GM18502 (cell line): Measurements from ENCODE around the gene MYO5A.
"Not testable (repeated sequence)": the region's sequence is repeated elsewhere in the genome, so short reads cannot be mapped to it uniquely, and the experiment has no call there.

Experiments used
- ATAC-seq: cut with Tn5 transposase; IDR thresholded peaks from one replicate; pipeline ENCODE4 v1.9.1; 2021; ENCODE audit warnings: mild to moderate bottlenecking; ENCODE audit not compliant: unreplicated experiment, poor library complexity

Gene MYO5A

GRCh38 chr15:52546031-52546751 is 17.5 kb upstream of the MYO5A start:
- no peak for ATAC-seq

- no peak for ATAC-seq
Observed at GRCh38 chr15:52540374-52541012, 11.8 kb upstream of the MYO5A start.

GRCh38 chr15:52537459-52537858 is 8.8 kb upstream of the MYO5A start:
- ATAC-seq = no peak

- no peak for ATAC-seq
Observed at GRCh38 chr15:52532427-52532826, 3.7 kb upstream of the MYO5A start.

GRCh38 chr15:52529940-52530339 is 1.3 kb upstream of the MYO5A start:
- no peak for ATAC-seq

- ATAC-seq = no peak
Observed at GRCh38 chr15:52529341-52529924, 753 bp upstream of the MYO5A start.

GRCh38 chr15:52527911-52528563 is 643 bp downstream of the MYO5A start:
- ATAC-seq = peak; percentile 2

GRCh38 chr15:52527196-52527910 is 1.3 kb downstream of the MYO5A start:
- ATAC-seq = no peak

GRCh38 chr15:52524223-52525136 is 4.2 kb downstream of the MYO5A start:
- no peak for ATAC-seq

GRCh38 chr15:52523647-52524046 is 5.0 kb downstream of the MYO5A start:
- no peak for ATAC-seq

GRCh38 chr15:52523192-52523591 is 5.5 kb downstream of the MYO5A start:
- ATAC-seq = no peak

GRCh38 chr15:52521682-52522081 is 7.0 kb downstream of the MYO5A start:
- ATAC-seq = no peak

- no peak for ATAC-seq
Observed at GRCh38 chr15:52520421-52520820, 8.3 kb downstream of the MYO5A start.

- ATAC-seq = no peak
Observed at GRCh38 chr15:52518487-52519371, 10.0 kb downstream of the MYO5A start.

GRCh38 chr15:52517014-52517413 is 11.7 kb downstream of the MYO5A start:
- ATAC-seq = no peak

- no peak for ATAC-seq
Observed at GRCh38 chr15:52515343-52515742, 13.3 kb downstream of the MYO5A start.

GRCh38 chr15:52514482-52514881 is 14.2 kb downstream of the MYO5A start:
- ATAC-seq = no peak

- ATAC-seq = not testable (repeated sequence)
Observed at GRCh38 chr15:52512869-52513268, 15.8 kb downstream of the MYO5A start.

- ATAC-seq = no peak
Observed at GRCh38 chr15:52511084-52511483, 17.6 kb downstream of the MYO5A start.
